GM12872 (cell line): Measurements from ENCODE around the gene METTL25.

Experiments
- CTCF ChIP-seq: IDR thresholded peaks from 3 replicates; pipeline ENCODE4 v1.5.1; 2011; ENCODE audit warnings: low read depth, mild to moderate bottlenecking, low read length, moderate library complexity; ENCODE audit not compliant: insufficient read depth

METTL25 gene

GRCh38 chr12:82448911-82449578 lies 90.7 kb downstream of the METTL25 start:
- TF ChIP-seq CTCF, result no peak

GRCh38 chr12:82456633-82457032 lies 98.3 kb downstream of the METTL25 start:
- no peak for TF ChIP-seq CTCF

- no peak for TF ChIP-seq CTCF
These were observed 99.8 kb downstream of the METTL25 start for GRCh38 chr12:82458101-82458500.

GRCh38 chr12:82461393-82461792 lies 103.1 kb downstream of the METTL25 start:
- no peak for TF ChIP-seq CTCF

GRCh38 chr12:82461836-82462235 lies 103.5 kb downstream of the METTL25 start:
- TF ChIP-seq CTCF, result no peak

GRCh38 chr12:82468563-82468962 lies 110.2 kb downstream of the METTL25 start:
- no peak for TF ChIP-seq CTCF

- no peak for TF ChIP-seq CTCF
These were observed 112.7 kb downstream of the METTL25 start for GRCh38 chr12:82470906-82471512.
